IPS-18a (cell line): Measurements from ENCODE around the gene SPX.

ENCODE experiments used
- H3K27ac ChIP-seq: one replicate; pipeline ENCODE4 v1.5.1; 2013; ENCODE audit warnings: low read length
- H3K27me3 ChIP-seq: one replicate; pipeline ENCODE4 v1.6.1; 2013; ENCODE audit warnings: mild to moderate bottlenecking, low read length; ENCODE audit not compliant: control insufficient read depth, insufficient read depth
- H3K36me3 ChIP-seq: one replicate; pipeline ENCODE4 v1.6.1; 2013; ENCODE audit warnings: low read depth, low read length; ENCODE audit not compliant: control insufficient read depth
- H3K4me1 ChIP-seq: one replicate; pipeline ENCODE4 v1.6.1; 2013; ENCODE audit warnings: low read depth, low read length; ENCODE audit not compliant: control insufficient read depth
- H3K4me3 ChIP-seq: one replicate; pipeline ENCODE4 v1.5.1; 2013; ENCODE audit warnings: low read length
- H3K9ac ChIP-seq: one replicate; pipeline ENCODE4 v1.6.1; 2013; ENCODE audit warnings: mild to moderate bottlenecking, low read length, moderate library complexity
- H3K9me3 ChIP-seq: one replicate; pipeline ENCODE4 v1.6.1; 2013; ENCODE audit warnings: low read depth, low read length; ENCODE audit not compliant: control insufficient read depth

SPX gene

GRCh38 chr12:21561158-21561557 lies 35.1 kb downstream of the SPX start:
- no peak overlapping the region for H3K27ac ChIP-seq
- no peaks in the 10 kb centered on the region for H3K27me3 ChIP-seq
- no peaks in the 10 kb centered on the region for H3K4me1 ChIP-seq

GRCh38 chr12:21562859-21563258 lies 36.8 kb downstream of the SPX start:
- H3K36me3 ChIP-seq = no peaks in the 10 kb centered on the region
- no peak overlapping the region for H3K9ac ChIP-seq
- no peak overlapping the region for H3K4me3 ChIP-seq
- H3K27ac ChIP-seq = no peak overlapping the region
- no peaks in the 10 kb centered on the region for H3K4me1 ChIP-seq
- H3K27me3 ChIP-seq = no peaks in the 10 kb centered on the region
- H3K9me3 ChIP-seq = no peaks in the 10 kb centered on the region

More at GRCh38 chr12:21561158-21561557, 35.1 kb downstream of the SPX start:
- no peak overlapping the region for H3K4me3 ChIP-seq
- H3K9ac ChIP-seq = no peak overlapping the region
- no peaks in the 10 kb centered on the region for H3K9me3 ChIP-seq
- H3K36me3 ChIP-seq = no peaks in the 10 kb centered on the region

- no peak overlapping the region for H3K4me3 ChIP-seq
- no peaks in the 10 kb centered on the region for H3K9me3 ChIP-seq
- H3K27me3 ChIP-seq = no peaks in the 10 kb centered on the region
- H3K4me1 ChIP-seq = no peaks in the 10 kb centered on the region
- H3K9ac ChIP-seq = no peak overlapping the region
- no peaks in the 10 kb centered on the region for H3K36me3 ChIP-seq
- no peak overlapping the region for H3K27ac ChIP-seq
These were observed 40.3 kb downstream of the SPX start for GRCh38 chr12:21566223-21566906.

- Histone ChIP-seq H3K27me3 (no peaks in the 10 kb centered on the region), H3K36me3 (no peaks in the 10 kb centered on the region), H3K27ac (no peak overlapping the region), H3K4me1 (no peaks in the 10 kb centered on the region), H3K9me3 (no peaks in the 10 kb centered on the region), H3K9ac (no peak overlapping the region), H3K4me3 (no peak overlapping the region)
These were observed 40.9 kb downstream of the SPX start for GRCh38 chr12:21566907-21567394.

GRCh38 chr12:21568115-21568514 lies 42.0 kb downstream of the SPX start:
- Histone ChIP-seq H3K27ac (no peak overlapping the region), H3K4me1 (no peaks in the 10 kb centered on the region), H3K9me3 (no peaks in the 10 kb centered on the region), H3K9ac (no peak overlapping the region), H3K36me3 (no peaks in the 10 kb centered on the region), H3K27me3 (no peaks in the 10 kb centered on the region), H3K4me3 (no peak overlapping the region)

- Histone ChIP-seq H3K4me1 (no peaks in the 10 kb centered on the region), H3K4me3 (no peak overlapping the region)
These were observed 45.0 kb downstream of the SPX start for GRCh38 chr12:21571046-21571445.

GRCh38 chr12:21573733-21574358 lies 47.8 kb downstream of the SPX start:
- no peaks in the 10 kb centered on the region for H3K27me3 ChIP-seq
- no peaks in the 10 kb centered on the region for H3K36me3 ChIP-seq
- no peak overlapping the region for H3K4me3 ChIP-seq
- H3K9me3 ChIP-seq = no peaks in the 10 kb centered on the region
- no peaks in the 10 kb centered on the region for H3K4me1 ChIP-seq
- no peak overlapping the region for H3K9ac ChIP-seq
- no peak overlapping the region for H3K27ac ChIP-seq

More at GRCh38 chr12:21571046-21571445, 45.0 kb downstream of the SPX start:
- H3K9ac ChIP-seq = no peak overlapping the region
- no peaks in the 10 kb centered on the region for H3K27me3 ChIP-seq
- H3K9me3 ChIP-seq = no peaks in the 10 kb centered on the region
- no peaks in the 10 kb centered on the region for H3K36me3 ChIP-seq
- H3K27ac ChIP-seq = no peak overlapping the region

- Histone ChIP-seq H3K36me3 (no peaks in the 10 kb centered on the region), H3K9ac (no peak overlapping the region), H3K4me3 (no peak overlapping the region), H3K27me3 (no peaks in the 10 kb centered on the region), H3K4me1 (no peaks in the 10 kb centered on the region), H3K27ac (no peak overlapping the region), H3K9me3 (no peaks in the 10 kb centered on the region)
These were observed 50.3 kb downstream of the SPX start for GRCh38 chr12:21576431-21576830.

- Histone ChIP-seq H3K4me1 (no peaks in the 10 kb centered on the region), H3K36me3 (no peaks in the 10 kb centered on the region), H3K4me3 (no peak overlapping the region), H3K27me3 (no peaks in the 10 kb centered on the region), H3K27ac (no peak overlapping the region), H3K9ac (no peak overlapping the region), H3K9me3 (no peaks in the 10 kb centered on the region)
These were observed 51.4 kb downstream of the SPX start for GRCh38 chr12:21577516-21577915.

- no peaks in the 10 kb centered on the region for H3K36me3 ChIP-seq
- H3K27me3 ChIP-seq = no peaks in the 10 kb centered on the region
- H3K4me3 ChIP-seq = no peak overlapping the region
- H3K4me1 ChIP-seq = no peaks in the 10 kb centered on the region
- H3K27ac ChIP-seq = no peak overlapping the region
- no peaks in the 10 kb centered on the region for H3K9me3 ChIP-seq
- no peak overlapping the region for H3K9ac ChIP-seq
These were observed 54.8 kb downstream of the SPX start for GRCh38 chr12:21580748-21581516.
